ENCODE measurements around the gene ATP2B2.

DNA sequence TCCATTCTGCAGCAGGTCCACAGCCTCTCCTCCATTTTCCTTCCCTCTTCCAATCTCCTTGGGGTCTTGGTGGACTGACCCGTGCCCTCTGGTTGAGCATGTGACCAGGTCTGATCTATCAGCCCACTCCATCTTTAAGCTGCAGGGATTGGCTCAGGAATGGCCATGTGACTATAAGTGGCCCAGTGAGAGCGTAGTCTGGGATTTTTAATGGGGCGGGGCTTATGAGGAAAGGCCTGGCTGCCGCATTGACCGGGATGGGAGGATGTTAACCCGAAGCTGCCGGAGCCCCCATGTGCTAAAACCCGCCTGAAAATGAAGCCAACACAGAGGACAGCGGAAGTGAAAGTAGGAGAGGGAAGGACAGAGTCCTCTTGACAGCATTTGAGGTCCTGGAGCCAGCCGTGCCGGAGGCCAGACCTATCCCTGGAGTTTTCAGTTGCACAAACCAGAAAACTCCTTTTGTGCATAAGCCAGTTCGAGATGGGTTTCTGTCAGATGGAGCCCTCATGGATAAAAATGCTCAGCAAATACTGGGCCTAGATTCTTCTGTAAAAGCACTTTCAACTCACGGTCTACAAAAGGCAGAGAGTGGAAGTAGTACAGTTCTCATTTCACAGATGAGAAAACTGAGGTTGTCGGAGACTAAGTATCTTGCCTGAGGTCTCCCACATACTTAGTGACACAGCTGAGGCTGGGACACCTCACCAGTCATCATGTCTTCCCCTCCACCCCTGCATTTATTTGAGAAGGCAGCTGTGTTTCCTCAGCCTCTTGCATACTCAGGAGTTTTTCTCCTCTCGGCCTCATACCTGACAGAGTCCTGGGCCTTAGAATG lies 61.9 kb downstream of the ATP2B2 start:
- TF ChIP-seq POLR2A (IDR thresholded peaks at IDR 0.05) = no peak
- TF ChIP-seq, protein P1, sequence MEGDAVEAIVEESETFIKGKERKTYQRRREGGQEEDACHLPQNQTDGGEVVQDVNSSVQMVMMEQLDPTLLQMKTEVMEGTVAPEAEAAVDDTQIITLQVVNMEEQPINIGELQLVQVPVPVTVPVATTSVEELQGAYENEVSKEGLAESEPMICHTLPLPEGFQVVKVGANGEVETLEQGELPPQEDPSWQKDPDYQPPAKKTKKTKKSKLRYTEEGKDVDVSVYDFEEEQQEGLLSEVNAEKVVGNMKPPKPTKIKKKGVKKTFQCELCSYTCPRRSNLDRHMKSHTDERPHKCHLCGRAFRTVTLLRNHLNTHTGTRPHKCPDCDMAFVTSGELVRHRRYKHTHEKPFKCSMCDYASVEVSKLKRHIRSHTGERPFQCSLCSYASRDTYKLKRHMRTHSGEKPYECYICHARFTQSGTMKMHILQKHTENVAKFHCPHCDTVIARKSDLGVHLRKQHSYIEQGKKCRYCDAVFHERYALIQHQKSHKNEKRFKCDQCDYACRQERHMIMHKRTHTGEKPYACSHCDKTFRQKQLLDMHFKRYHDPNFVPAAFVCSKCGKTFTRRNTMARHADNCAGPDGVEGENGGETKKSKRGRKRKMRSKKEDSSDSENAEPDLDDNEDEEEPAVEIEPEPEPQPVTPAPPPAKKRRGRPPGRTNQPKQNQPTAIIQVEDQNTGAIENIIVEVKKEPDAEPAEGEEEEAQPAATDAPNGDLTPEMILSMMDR (IDR thresholded peaks at IDR 0.05) = no peak
- TF ChIP-seq POLR2AphosphoS5 (IDR thresholded peaks at IDR 0.05) = no peak
